Pancreas (tissue), 10 donors: ENCODE results near the gene TTC3. TPM values are rescaled to one million over a fixed set of nuclear protein-coding genes. Genes with fewer than 3 reads are reported as not detected.
A peak's percentile ranks its signal among the peaks of the same experiment; 100 is the strongest.

Source experiments
- ATAC-seq, 4 donors: fragments of 200-7000 bp; cut with Tn5 transposase; one replicate each; pipeline versions ENCODE4 v1.8.0 to v1.9.1; 2020; ENCODE audit warnings: mild to moderate bottlenecking in 4 of 4, moderate library complexity in 4 of 4
- DNase-seq, 6 donors: peaks; one replicate each; pipeline ENCODE4 v3.0.0-alpha.2; 2020
- FAIRE-seq: peaks from 2 replicates; lab custom pipeline; 2012; peaks lifted over from hg19 to GRCh38; lab: Jason Lieb, UNC
- H3K27ac ChIP-seq, 4 donors: fragments of 200-600 bp; sonication (generic); 1 replicate in 3 of 4; 2 replicates in 1 of 4; pipeline versions ENCODE4 v1.5.0 to v1.8.0; 2020
- H3K27me3 ChIP-seq, 4 donors: fragments of 200-600 bp; one replicate each; pipeline ENCODE4 v1.8.0; 2021
- H3K36me3 ChIP-seq, 3 donors: fragments of 200-600 bp; sonication (generic) in 1 of 3; one replicate each; pipeline versions ENCODE4 v1.5.0 to v1.8.0; 2020 to 2021
- H3K4me1 ChIP-seq, 3 donors: fragments of 200-600 bp; one replicate each; pipeline ENCODE4 v1.8.0; 2021
- H3K4me3 ChIP-seq, 4 donors: fragments of 200-600 bp; sonication (generic) in 2 of 4; one replicate each; pipeline versions ENCODE4 v1.5.0 to v1.8.0; 2020 to 2021
- H3K9me3 ChIP-seq, 4 donors: fragments of 200-600 bp; one replicate each; pipeline ENCODE4 v1.8.0; 2021
- CTCF ChIP-seq, 4 donors: fragments of 200-600 bp; sonication (generic) in 3 of 4; IDR thresholded peaks; one replicate each; pipeline versions ENCODE4 v1.5.0 to v1.8.0; 2021; ENCODE audit warnings: antibody characterized with exemption in 4 of 4
- WGBS, 2 donors: extraction: QIAGEN DNeasy Blood & Tissue Kit; methylation state at CpG; one replicate each; pipeline ENCODE4 v1.1.7; 2013; 5-methylcytosine and 5-hydroxymethylcytosine counted together
- intact Hi-C, 3 donors: fragments of 100-400 bp; cut with DNase I; formaldehyde crosslinking; loops; one replicate each; pipeline versions ENCODE4 v1.11.1 to v1.14.2; 2022
- polyA plus RNA-seq, 2 donors: library from polyadenylated mRNA; stranded (reverse); fragments of 200-250 nt; gene quantifications; one replicate each; pipeline ENCODE4 v1.2.3, GENCODE V29; 2013
- total RNA-seq, 6 donors: library from RNA; stranded (reverse); fragmentation: NEBNext Ultra II Directional in 4 of 6; extraction: Animal tissue kit (Norgen Biotek cat#: 25700) in 4 of 6; gene quantifications; one replicate each; pipeline versions ENCODE4 v1.2.1 to v1.2.4, GENCODE V29; 2021 to 2023
- donor health status: healthy with polysubstance abuse.
- donor health status: DM: no; HTN: no; CAD: no; lungs with moderate emphysema.
- donor health status: DM: no; HTN: no; CAD: no.
- donor health status: control.
- donor health status: control.
- donor health status: Bipolar disorder and iron deficiency.
- donor health status: DM: yes; HTN: yes; CAD: no.
- donor health status: DM: no; HTN: no; CAD: no.
- donor health status: DM: no; HTN: no; CAD: no.
- donor health status: DM: yes; HTN: yes; CAD: no.

TTC3 gene
- total and polyA plus RNA-seq, 8 donors: 24.6 to 103 (median 62.8) TPM

DNA sequence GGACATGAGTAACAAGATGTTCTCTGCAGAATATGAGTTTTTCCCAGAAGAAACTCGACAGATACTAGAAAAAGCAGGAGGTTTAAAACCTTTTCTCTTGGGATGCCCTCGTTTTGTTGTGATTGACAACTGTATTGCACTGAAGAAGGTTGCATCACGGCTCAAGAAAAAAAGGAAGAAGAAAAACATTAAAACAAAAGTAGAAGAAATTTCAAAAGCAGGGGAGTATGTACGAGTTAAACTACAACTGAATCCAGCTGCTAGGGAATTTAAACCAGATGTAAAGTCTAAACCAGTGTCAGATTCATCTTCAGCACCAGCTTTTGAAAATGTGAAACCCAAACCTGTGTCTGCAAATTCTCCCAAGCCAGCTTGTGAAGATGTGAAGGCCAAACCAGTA, 92.5 kb downstream of the TTC3 start:
- Histone ChIP-seq H3K9me3 (no peaks in the 10 kb centered on the region), H3K4me1 (no peaks in the 10 kb centered on the region), H3K27ac (no peak overlapping the region), H3K27me3 (no peaks in the 10 kb centered on the region), H3K36me3 (peaks cover 0 to 39% (median 18%) of the 10 kb centered on the region in 3 donors), H3K4me3 (no peak overlapping the region)
- no peak for TF ChIP-seq CTCF (IDR thresholded peaks at IDR 0.05)
- no peak for DNase-seq
- no peak for FAIRE-seq
- 77 to 82% methylated on average over 4 of the region's 4 CpGs for WGBS, 2 donors
- intact Hi-C loops: no loop called here
- no peak for ATAC-seq

- FAIRE-seq (no peak), ATAC-seq (peak in 2 of 4 donors; percentile 34 to 60), DNase-seq (no peak)
- H3K4me1 ChIP-seq: no peaks in the 10 kb centered on the region
- peak in 1 of 4 donors; percentile 9 for TF ChIP-seq CTCF (IDR thresholded peaks at IDR 0.05)
- intact Hi-C loops: no loop called here
- no peaks in the 10 kb centered on the region for H3K9me3 ChIP-seq
- H3K27me3 ChIP-seq: no peaks in the 10 kb centered on the region
- no peak overlapping the region for H3K27ac ChIP-seq
- H3K4me3 ChIP-seq: no peak overlapping the region
- H3K36me3 ChIP-seq: peaks cover 0 to 30% (median 18%) of the 10 kb centered on the region in 3 donors
- WGBS, 2 donors: 60 to 66% methylated on average over 3 of the region's 3 CpGs
Observed at GRCh38 chr21:37166733-37167132, 93.7 kb downstream of the TTC3 start.

GRCh38 chr21:37168666-37169065, 95.6 kb downstream of the TTC3 start:
- no peak for TF ChIP-seq CTCF (IDR thresholded peaks at IDR 0.05)
- FAIRE-seq (no peak), ATAC-seq (no peak), DNase-seq (no peak)
- H3K9me3 ChIP-seq: no peaks in the 10 kb centered on the region
- H3K27me3 ChIP-seq: no peaks in the 10 kb centered on the region
- H3K36me3 ChIP-seq: peaks cover 0 to 35% (median 18%) of the 10 kb centered on the region in 3 donors
- no peaks in the 10 kb centered on the region for H3K4me1 ChIP-seq
- no peak overlapping the region for H3K27ac ChIP-seq
- no peak overlapping the region for H3K4me3 ChIP-seq
- intact Hi-C loops: no loop called here
- 96 to 98% methylated on average over 4 of the region's 4 CpGs for WGBS, 2 donors

DNA sequence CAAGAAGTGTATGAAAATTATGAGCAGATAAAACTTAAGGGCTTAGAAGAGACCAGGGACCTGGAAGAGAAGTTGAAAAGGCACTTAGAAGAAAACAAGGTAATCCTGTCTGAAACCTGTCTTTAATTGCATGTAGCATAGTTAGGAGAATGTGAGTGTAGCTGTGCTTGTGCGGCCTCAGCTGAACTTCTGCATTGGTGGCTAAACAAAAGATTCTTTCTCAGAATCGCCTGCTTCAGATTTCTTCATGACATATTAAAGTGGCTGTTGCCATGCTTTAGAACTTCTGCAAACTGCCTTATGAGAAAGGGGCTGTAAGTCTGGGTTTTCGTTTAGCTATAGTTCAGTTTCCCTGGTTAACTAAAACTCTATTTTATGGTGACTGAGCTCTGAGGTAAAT, 99.6 kb downstream of the TTC3 start:
- Histone ChIP-seq H3K27me3 (no peaks in the 10 kb centered on the region), H3K4me3 (no peak overlapping the region), H3K9me3 (no peaks in the 10 kb centered on the region), H3K36me3 (peaks cover 0 to 41% (median 6%) of the 10 kb centered on the region in 3 donors), H3K27ac (no peak overlapping the region), H3K4me1 (no peaks in the 10 kb centered on the region)
- FAIRE-seq (no peak), ATAC-seq (no peak), DNase-seq (no peak)
- WGBS, 2 donors: 81 to 83% methylated on average over 3 of the region's 3 CpGs
- TF ChIP-seq CTCF (IDR thresholded peaks at IDR 0.05): no peak
- intact Hi-C loops: no loop called here

DNA sequence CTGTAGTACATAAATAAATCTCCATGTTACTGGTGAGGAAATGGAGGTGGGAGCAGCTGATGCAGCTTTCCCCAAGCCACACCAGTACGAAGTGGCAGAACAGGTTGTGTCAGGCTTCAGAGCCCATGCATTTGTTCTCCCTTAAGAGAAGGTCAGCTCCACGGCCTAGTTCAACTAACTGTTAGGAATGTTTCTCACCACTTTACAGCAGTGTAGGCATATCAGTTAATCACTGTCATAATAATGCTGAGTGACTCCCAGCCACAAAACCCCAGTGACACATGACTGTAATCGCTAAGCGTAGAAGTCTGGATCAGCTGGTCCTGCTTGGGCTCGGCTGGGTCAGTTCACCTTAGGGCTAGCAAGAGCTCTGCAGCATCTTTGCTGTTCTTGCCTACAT, 103.7 kb downstream of the TTC3 start:
- no peak for TF ChIP-seq CTCF (IDR thresholded peaks at IDR 0.05)
- FAIRE-seq (no peak), DNase-seq (peak in 2 of 6 donors; percentile 13 to 30), ATAC-seq (peak; percentile 63 to 89 (median 70))
- Histone ChIP-seq H3K27ac (no peak overlapping the region), H3K9me3 (no peaks in the 10 kb centered on the region), H3K4me3 (no peak overlapping the region), H3K4me1 (peaks cover 0 to 8% (median 0%) of the 10 kb centered on the region in 3 donors), H3K27me3 (no peaks in the 10 kb centered on the region), H3K36me3 (peaks cover 0 to 26% (median 0%) of the 10 kb centered on the region in 3 donors)
- 49 to 51% methylated on average over 5 of the region's 5 CpGs for WGBS, 2 donors
- intact Hi-C loops: no loop called here
